Cerebellar cortex (tissue), 1 donor: ENCODE measurements around the gene RCE1.

ENCODE experiments used
- DNase-seq: peaks from one replicate; pipeline ENCODE4 v3.0.0-alpha.2; 2015; ENCODE audit warnings: low spot score

Gene RCE1

DNA sequence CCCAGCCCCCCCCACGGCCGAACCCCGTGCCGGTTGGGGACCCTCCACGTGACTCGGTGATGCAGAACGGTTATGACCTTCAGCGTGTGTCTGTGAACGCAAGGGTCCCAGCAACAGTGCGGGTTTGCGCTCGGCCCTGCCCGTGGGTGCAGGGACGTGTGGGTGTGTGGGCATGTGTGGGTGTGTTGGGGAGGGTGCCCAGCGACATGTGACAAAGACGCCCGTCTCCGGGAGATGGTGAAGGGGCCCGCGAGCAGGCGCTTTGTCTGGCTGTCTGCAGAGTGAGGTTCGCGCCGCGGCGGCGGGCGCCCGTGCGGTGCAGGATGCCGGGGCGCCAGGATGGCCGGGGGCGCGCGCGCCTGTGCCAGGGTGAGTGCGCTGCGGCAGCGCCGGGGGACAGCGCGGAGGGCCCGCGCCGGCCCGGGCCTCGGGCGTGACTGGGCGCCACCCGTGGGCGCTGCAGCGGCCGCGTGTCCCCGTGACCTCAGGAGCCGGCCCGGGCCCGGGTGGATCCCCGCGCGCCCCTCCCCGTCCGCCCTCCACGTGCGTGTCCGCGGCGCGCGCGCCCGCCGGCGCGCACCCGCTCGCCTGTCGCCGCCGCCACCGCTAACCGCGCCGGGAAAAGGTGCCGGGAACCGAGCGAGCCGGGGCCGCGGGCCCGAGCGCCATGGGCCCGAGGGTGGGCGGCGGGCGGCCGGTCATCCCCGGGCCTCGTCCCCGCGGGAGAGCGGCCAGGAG is 13.4 kb downstream of the RCE1 start, which contains the start of gene LRFN4:
Gene LRFN4, plus strand, starts transcription at position 569 of the 738 bp plus-strand sequence. CDS start 681 bp downstream, outside the sequence.
- DNase-seq: no peak

DNA sequence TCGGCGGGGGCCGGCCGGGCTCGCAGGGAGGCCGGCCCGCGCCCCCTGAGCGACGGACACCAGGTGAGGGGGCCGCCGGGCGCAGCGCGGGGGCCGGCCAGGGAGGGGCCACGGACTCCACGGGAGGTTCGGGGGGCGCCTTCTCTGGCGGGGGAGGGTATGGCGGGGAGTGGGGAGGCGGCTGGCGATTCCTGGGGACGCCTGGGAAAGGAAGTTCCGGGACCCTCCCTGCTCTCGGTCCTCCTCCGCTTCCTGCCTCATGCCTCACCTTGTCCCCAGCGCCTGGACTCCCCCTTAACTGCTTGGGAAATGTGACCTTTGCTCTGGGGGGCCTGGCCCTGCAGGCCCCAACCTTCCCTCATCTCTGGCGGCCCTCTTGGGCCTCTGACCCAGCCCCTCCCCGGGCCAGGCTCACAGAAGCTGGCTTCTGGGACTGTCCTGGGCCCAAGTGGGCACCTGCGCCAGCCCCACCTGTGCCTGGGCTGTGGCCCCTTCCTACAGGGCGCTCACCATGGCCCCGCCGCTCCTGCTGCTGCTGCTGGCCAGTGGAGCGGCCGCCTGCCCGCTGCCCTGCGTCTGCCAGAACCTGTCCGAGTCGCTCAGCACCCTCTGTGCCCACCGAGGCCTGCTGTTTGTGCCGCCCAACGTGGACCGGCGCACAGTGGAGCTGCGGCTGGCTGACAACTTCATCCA is 14.1 kb downstream of the RCE1 start:
- peak; percentile 24 for DNase-seq

- DNase-seq: no peak
Observed at GRCh38 chr11:66857927-66858185, 14.6 kb downstream of the RCE1 start.

GRCh38 chr11:66858186-66858938 is 15.1 kb downstream of the RCE1 start:
- DNase-seq: no peak

DNA sequence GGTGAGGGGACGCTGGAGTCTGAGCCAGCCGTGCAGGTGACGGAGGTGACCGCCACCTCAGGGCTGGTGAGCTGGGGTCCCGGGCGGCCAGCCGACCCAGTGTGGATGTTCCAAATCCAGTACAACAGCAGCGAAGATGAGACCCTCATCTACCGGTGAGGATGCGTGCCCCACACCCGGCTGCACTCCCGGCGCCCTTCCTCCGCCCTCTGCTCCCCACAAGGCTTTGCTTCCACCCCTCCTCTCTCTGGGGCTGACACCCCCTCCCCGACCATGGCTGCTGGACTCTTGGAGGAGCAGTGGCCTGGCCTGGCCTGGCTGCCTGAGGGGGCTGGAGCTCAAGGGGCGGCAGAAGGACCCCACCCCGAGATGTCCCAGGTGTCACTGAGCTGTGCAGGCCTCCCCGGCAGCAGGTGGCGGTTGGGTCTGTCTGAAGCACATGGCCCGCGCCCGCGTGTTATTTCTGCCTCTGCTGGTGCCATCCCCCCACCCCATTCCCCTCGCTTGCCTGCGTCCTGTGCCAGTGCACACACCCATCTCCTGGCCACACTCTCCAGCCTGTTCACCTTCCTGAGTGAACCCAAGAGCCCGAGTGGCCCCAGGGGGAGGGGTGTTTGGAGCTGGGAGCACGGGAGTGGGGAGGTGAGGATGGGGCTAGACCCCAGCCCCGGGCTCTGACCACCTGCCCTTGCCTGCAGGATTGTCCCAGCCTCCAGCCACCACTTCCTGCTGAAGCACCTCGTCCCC is 15.9 kb downstream of the RCE1 start:
- DNase-seq: no peak

DNA sequence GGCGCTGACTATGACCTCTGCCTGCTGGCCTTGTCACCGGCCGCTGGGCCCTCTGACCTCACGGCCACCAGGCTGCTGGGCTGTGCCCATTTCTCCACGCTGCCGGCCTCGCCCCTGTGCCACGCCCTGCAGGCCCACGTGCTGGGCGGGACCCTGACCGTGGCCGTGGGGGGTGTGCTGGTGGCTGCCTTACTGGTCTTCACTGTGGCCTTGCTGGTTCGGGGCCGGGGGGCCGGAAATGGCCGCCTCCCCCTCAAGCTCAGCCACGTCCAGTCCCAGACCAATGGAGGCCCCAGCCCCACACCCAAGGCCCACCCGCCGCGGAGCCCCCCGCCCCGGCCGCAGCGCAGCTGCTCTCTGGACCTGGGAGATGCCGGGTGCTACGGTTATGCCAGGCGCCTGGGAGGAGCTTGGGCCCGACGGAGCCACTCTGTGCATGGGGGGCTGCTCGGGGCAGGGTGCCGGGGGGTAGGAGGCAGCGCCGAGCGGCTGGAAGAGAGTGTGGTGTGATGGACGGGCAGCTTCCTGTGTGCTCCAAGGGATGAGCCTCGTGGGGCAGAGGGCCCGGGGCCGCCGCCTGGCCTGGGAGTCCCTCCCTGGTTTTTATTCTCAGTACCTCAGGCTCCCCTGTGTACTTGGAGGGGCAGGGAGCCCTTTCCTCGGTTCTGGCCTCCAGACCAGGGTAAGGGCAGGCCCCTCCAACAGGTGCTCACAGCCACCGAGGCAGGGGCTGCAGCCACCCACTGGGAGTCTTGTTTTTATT is 16.6 kb downstream of the RCE1 start:
- DNase-seq: no peak

DNA sequence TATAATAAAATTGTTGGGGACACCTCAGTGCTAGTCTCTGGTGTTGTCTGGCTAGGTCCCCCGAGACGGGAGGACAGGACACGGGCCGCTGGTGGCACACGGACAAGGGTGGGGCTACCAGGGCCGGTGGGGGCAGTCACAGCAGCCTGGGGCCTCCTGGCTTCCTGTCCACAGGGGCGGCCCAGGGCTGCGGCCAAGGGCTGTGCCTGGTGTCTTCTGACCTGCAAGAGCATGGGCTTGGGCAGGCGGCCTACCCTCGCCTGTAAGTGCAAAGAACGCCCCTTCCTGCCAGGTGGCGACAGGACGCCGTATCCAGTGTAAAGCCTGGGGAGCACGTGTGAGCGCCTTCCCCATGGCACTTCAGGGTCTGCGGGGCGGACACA is 17.2 kb downstream of the RCE1 start:
- peak; percentile 36 for DNase-seq

- no peak for DNase-seq
Observed at GRCh38 chr11:66861038-66861773, 18.0 kb downstream of the RCE1 start.

DNA sequence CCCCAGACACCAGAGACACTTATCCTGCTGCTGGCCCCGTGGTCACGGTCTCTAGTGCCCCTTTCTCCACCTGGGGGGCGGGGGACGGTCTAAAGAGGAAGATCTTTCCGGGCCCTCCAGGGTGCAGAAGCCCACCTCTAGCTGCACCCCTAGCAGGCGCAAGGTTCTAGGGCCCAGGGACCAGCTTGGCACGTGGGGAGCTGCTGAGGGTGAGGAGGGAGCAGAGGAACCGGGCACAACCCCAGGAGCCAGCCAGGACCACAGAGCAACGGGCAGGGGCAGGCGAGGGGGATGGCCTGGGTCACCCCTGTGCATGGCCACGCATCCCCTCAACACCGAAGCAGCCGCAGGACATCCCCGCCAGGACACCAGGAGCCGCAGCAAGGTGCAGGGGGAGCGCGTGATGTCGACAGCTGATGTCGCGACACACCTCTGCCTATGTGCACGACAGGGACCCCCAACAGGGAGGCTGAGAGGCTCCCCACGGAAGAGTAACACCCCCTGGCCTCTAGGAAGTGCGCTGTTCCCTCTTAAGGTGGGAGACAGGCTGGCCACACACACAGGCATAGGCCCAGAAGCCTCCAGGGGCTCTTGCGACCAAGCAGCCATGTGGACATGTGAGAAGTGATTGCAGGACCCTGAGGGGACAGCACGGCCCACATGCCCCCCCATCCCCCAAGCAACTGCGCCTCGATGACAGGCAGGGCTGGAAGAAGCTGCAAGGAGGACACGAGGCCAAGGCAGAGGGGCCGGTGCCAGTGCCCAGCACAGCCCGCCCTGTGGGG is 18.7 kb downstream of the RCE1 start:
- no peak for DNase-seq

GRCh38 chr11:66862559-66863037 is 19.4 kb downstream of the RCE1 start:
- no peak for DNase-seq

DNA sequence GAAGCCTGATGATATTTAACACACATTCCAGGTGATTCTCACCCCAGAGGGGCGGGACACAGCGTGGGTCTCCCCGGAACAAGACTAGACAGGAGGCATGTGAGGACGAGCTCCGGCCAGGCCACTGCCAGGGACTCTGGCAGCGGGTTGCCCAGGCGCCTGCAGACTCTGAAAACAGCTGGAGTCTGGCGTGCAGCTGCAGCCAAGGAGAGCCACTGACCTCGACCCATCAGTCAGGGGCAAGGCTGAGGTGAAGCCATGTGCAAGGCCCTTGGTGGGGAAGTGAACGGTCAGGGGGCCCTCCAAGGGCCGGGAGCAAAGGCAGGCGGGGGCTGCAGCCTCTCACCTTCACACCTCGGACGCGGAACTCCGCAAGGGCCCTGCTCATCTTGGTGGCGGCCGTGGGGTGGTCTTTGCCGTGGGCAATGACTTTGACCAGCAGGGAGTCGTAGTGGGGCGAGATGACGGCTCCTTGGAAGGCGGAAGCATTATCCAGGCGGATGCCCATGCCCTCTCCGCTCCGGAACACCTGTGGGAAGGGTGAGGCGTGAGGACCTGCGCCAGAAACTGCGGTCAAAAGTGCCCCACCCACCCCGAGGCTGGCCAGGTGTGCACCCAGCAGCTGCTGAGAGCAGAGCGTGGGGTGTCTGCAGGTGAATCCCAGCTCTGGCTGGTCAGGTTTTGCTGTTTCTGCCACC is 20.3 kb downstream of the RCE1 start:
- no peak for DNase-seq

- peak; percentile 47 for DNase-seq
Observed at GRCh38 chr11:66864172-66864901, 21.1 kb downstream of the RCE1 start.

- DNase-seq: peak; percentile 87
Observed at GRCh38 chr11:66864924-66865697, 21.9 kb downstream of the RCE1 start.

DNA sequence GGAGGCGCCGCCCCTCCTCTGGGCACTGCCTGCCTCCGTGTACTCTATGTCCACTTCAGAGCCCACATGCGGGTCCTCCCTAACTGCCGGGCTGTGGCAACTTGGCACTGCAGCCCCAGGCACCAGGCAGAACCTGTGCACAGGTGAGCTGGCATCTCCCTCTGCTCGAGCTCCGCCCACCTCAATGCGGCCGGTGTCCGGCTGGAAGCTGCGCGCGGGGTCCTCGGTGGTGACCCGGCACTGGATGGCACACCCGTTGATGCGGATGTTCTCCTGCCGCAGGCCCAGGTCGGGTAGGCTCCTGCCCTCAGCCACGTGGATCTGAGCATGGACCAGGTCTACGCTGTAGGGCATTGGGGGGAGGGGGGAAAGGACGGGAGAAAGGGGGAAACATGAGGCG is 22.8 kb downstream of the RCE1 start:
- no peak for DNase-seq

DNA sequence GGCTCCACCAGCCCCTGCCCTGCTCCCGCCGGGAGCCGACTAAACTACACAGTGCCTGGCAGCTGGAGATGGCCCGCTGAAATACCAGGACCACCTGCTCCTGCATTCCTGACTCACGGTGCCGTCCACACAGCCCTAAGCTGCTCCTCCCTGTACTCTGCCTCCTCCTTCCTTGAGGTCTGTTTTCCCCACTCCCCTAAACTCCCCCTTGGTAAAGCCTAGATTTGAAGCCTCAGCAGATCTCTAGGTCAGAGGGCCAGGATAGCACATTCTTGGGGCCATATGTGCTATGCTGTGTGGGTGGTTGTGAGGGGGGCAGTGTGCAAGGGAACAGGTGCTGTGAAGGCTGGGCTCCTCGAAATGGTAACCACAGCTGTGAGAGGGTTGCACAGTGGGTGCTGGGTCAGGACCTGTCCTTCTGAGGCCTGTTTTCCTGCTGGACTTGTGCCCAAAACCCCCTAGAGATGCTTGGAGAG is 23.3 kb downstream of the RCE1 start:
- DNase-seq: no peak

GRCh38 chr11:66867425-66868040 is 24.3 kb downstream of the RCE1 start:
- peak; percentile 50 for DNase-seq

GRCh38 chr11:66868082-66868725 is 25.0 kb downstream of the RCE1 start:
- no peak for DNase-seq
